AG08395 (cell line): Measurements from ENCODE around the gene DNASE1L3.
A peak's percentile ranks its signal among the peaks of the same experiment; 100 is the strongest.

Experiments used
- DNase-seq: peaks from one replicate; pipeline ENCODE4 v3.0.0; 2012; ENCODE audit warnings: mixed read lengths, low spot score

The DNASE1L3 gene

GRCh38 chr3:58177747-58178527, 32.8 kb downstream of the DNASE1L3 start:
- DNase-seq, result peak; percentile 86

- DNase-seq, result no peak
These were observed 33.8 kb downstream of the DNASE1L3 start for GRCh38 chr3:58176827-58177489.

DNA sequence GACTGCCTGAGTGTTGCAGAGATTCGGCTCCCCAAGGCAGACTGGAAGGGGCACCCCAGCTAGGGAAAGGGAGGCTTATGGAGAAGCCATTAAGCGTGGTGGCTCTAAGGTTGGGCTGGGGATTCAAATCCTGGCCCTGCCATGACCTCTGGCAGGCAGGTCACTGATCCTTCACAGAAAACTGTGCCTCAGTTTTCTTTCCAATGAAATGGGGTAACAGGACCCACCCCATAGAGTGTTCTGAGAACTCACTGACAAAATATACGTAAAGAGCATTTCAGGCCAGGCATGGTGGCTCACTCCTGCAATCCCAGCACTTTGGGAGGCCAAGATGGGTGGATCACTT, 34.6 kb downstream of the DNASE1L3 start:
- no peak for DNase-seq

DNA sequence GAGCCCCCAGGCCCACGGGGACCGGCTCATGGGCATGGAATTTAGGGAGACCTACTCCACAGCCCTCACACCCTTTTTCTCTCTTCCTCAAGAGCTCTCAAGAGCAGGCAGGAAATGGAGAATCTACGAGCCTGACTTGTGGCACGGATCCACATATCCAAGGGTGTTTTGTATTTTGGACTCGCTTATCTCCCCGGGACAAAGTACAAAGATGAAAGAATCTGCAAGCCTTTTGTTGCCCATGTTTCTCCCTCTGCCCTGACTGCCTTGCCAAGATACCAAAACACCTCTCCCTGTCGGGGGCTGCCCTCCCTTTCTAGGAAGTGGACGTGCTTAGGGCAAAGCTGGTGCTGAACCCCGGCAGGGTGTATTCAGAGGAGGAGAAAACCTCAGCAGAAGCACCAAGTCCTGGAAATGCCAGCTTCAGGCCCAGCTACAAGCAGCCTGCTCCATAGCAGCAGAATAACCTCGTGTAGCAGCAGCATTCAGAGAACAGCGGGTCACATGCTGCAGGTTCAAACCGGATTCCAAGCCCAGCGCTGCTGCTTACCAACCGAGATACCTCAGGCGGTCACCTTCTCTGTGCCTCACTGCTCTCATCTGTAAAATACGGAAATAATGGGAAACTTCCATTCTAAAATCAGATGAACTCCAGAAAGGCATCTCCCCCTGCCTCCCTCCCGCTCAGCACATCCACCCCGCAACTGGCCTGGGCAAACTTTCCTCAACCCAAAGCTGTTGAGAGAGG, 35.2 kb downstream of the DNASE1L3 start:
- no peak for DNase-seq

GRCh38 chr3:58175187-58175436, 35.7 kb downstream of the DNASE1L3 start:
- DNase-seq, result no peak

- DNase-seq, result no peak
These were observed 36.9 kb downstream of the DNASE1L3 start for GRCh38 chr3:58173669-58174398.

DNA sequence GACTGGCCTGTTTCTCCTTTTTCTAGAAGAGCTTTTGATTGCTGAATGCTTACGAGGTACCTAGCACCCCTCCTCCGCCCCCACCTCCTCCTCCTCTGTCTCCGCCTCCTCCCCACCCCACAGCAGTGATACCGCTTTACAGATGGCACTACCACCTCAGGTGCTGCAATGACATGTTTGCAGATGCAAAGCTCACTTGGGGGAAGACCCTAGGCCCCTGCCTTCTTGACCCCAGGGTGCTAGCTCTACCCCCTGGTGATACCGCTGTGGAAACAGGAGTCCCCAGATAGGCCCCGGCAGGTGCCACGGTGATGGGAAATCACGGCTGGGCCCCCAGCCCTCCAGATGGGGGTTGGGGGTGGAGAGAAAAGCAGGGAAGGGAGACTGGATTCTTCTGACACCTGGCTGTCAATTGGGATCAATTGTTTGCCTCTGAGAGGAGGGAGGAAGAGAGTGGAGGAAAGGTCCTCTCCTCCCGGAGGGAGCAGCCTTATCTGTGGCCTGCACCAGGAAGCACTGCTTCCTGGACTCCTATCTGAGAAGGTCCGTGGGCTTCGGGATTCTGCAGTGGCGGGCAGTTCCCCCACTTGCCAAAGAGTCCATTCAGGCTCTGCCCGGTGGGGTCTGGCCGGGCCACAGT, 37.6 kb downstream of the DNASE1L3 start:
- no peak for DNase-seq

DNA sequence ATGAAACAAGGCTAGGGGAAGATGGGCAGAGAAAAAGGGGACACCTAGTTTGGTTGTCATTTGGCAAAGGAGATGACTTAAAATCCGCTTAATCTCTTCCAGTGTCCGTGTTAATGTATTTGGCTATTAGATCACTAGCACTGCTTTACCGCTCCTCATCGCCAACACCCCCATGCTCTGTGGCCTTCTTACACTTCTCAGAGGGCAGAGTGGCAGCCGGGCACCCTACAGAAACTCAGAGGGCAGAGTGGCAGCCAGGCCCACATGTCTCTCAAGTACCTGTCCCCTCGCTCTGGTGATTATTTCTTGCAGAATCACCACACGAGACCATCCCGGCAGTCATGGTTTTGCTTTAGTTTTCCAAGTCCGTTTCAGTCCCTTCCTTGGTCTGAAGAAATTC, 39.6 kb downstream of the DNASE1L3 start:
- no peak for DNase-seq

- DNase-seq, result no peak
These were observed 40.4 kb downstream of the DNASE1L3 start for GRCh38 chr3:58170376-58170775.

DNA sequence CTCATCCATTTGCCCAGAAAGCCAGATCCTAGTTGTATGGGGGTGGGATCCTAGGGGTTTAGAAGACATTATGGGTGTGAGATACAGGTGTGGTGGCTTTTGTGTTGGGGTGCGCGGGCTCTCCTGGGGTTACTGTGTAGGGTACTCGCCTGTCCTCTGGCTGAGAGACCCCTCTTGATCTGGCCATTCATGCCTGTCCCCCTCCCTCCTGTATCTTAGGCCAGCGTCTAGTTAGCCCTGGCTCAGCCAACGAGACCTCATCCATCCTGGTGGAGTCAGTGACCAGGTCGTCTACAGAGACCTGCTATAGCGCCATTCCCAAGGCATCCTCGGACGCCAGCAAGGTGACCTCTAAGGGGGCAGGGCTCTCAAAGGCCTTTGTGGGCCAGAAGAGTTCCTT, 41.4 kb downstream of the DNASE1L3 start:
- DNase-seq, result no peak

GRCh38 chr3:58168498-58168897, 42.3 kb downstream of the DNASE1L3 start:
- DNase-seq, result no peak

DNA sequence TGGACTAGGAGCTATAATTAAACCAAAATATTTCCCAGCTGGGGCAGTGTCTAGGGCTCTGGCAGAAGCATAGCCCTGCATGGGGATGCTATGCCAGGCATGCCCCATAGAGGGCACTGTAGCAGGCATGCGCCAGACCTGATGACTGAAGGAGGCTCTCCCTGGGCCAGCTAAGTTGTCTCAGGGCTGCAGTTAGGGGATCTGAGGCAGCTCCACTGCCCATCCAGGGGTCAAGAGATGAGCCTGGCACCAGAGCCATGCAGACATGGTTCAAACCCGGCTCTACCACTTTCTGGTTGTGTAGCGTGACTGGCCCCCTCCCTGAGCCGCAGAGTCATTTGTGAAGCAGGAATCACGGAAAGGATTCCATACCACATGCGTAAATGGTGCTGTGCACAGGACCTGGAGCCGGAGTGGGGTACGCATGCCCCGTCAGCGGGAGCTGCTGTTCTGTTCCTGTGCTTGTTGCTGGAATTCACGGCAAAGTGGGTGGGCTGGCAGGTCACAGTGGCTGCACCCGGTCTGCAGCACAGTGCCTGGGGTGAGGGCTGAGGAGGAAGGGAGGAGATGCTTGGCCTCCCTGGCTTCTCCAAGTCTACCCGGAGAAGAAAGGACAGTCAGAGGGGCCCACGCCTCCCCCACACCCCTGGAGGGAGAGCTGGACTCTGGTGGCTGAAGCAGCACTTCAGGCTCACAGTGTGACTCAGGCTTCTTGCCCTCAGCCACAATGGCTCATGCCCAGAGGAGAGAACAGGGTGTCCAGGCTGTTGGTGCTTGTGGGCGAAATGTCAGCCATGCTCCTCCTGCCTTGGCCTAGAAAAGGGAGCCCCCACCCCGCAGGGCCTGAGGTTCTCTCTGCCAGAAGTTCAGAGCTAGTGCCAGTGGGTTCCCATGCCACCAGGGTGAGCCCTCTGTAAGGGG, 43.1 kb downstream of the DNASE1L3 start:
- DNase-seq, result peak; percentile 89

GRCh38 chr3:58164906-58165821, 45.6 kb downstream of the DNASE1L3 start:
- no peak for DNase-seq

- DNase-seq, result peak; percentile 20
These were observed 46.4 kb downstream of the DNASE1L3 start for GRCh38 chr3:58164199-58164879.

DNA sequence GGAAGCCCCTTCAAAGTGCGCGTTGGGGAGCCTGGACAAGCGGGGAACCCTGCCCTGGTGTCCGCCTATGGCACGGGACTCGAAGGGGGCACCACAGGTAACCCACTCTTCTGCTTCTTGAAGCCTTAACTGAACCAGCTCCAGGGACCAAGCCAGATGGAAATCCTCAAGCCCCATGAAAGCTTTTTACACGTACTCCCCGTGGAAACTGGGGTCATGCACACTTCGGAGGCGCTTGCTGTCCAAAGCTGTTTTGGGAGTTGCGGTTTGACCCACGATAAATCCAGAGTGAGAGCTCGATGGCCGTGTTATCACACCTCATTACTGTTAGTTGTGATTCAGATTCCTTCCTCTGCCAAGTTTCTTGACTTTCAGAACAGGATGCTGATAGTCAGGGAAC, 47.5 kb downstream of the DNASE1L3 start:
- DNase-seq, result peak; percentile 24

- peak; percentile 92 for DNase-seq
These were observed 49.1 kb downstream of the DNASE1L3 start for GRCh38 chr3:58161435-58162398.

- DNase-seq, result no peak
These were observed 50.4 kb downstream of the DNASE1L3 start for GRCh38 chr3:58160399-58160798.
